ENCODE results near the gene ITGAX. TPM values are rescaled to one million over a fixed set of nuclear protein-coding genes. Genes with fewer than 3 reads are reported as not detected.

Gene ITGAX
- total RNA-seq, 1 donor from 2014 or later = 2.2 TPM

DNA sequence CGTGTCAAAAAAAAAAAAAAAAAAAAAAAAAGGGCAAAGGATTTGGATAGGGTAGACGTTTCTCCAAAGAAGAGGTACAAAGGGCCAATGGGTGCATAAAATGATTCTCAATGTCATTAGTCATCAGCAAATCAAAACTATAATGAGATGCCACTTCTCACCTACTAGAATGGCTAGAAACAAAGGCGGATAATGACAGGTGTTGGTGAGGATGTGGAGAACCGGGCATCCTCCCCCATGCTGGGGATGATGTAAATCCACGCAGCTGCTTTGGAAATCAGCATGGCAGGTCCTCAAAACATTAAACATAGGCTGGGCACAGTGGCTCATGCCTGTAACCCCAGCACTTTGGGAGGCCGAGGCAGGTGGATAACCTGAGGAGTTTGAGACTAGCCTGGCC lies 9.4 kb downstream of the ITGAX start:
- DNase-seq (ENCODE audit: missing footprints) (no peak), ATAC-seq (no peak)
- intact Hi-C loops (cut with DNase I) = no loop called here

DNA sequence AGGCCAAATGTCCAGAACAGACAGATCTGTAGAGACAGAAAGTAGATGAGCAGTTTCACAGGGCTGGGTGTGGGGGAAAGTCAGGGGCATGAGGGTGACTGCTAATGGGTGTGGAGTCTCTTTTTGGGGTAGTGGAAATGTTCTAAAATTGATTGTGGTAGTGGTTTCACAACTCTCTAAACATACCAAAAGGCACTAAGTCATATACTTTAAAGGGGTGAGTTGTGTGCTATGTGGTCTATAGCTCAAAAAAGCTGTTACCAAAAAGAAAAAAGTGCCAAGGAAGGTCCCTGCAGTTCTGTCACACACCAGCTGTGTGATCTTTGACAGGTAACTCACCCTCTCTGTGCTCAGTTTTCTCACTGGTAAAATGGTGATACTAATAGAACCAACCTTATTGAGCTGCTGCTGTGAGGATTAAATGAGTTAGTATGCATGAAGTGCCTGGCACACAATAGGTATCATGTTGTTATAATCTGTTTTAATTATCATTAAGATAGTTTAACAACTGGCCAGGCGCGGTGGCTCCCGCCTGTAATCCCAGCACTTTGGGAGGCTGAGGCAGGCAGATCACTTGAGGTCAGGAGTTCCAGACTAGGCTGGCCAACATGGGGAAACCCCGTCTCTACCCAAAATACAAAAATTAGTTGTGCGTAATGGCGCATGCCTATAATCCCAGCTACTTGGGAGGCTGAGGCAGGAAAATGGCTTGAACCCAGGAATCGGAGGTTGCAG lies 10.3 kb downstream of the ITGAX start:
- no peak for ATAC-seq
- intact Hi-C loops (cut with DNase I) = no loop called here

DNA sequence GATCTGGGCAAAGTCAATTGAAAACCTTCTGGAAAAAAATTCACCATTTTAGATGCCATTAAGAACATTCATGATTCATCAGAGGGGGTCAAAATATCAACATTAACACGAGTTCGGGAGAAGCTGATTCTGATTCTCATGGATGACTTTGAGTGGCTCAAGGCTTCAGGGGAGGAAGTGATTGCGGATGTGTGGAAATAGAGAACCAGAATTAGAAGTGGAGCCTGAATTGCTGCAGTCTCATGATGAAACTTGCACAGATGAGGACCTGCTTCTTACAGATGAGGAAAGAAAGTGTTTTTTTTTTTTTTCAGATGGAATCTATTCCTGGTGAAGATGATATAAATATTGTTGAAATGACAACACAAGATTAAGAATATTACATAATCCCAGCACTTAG lies 12.9 kb downstream of the ITGAX start:
- intact Hi-C loops (cut with DNase I) = no loop called here
- ATAC-seq = no peak
- no peak for DNase-seq (ENCODE audit: missing footprints)

More for the DNA sequence above, 10.3 kb downstream of the ITGAX start:
- DNase-seq (ENCODE audit: missing footprints) = peak; percentile 54

DNA sequence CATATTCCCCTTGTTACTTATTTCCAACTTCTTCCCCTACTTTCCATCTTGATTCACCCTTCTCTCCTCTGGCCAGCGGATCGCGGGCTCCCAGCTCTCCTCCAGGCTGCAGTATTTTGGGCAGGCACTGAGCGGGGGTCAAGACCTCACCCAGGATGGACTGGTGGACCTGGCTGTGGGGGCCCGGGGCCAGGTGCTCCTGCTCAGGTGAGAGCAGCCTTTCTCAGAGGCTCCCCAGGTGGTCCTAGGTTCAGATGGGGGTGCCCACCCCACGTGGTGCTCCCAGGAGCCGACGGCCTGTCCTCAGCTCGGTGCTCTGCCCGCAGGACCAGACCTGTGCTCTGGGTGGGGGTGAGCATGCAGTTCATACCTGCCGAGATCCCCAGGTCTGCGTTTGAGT lies 16.0 kb downstream of the ITGAX start:
- DNase-seq (ENCODE audit: missing footprints) (no peak), ATAC-seq (no peak)
- intact Hi-C loops (cut with DNase I) = no loop called here

DNA sequence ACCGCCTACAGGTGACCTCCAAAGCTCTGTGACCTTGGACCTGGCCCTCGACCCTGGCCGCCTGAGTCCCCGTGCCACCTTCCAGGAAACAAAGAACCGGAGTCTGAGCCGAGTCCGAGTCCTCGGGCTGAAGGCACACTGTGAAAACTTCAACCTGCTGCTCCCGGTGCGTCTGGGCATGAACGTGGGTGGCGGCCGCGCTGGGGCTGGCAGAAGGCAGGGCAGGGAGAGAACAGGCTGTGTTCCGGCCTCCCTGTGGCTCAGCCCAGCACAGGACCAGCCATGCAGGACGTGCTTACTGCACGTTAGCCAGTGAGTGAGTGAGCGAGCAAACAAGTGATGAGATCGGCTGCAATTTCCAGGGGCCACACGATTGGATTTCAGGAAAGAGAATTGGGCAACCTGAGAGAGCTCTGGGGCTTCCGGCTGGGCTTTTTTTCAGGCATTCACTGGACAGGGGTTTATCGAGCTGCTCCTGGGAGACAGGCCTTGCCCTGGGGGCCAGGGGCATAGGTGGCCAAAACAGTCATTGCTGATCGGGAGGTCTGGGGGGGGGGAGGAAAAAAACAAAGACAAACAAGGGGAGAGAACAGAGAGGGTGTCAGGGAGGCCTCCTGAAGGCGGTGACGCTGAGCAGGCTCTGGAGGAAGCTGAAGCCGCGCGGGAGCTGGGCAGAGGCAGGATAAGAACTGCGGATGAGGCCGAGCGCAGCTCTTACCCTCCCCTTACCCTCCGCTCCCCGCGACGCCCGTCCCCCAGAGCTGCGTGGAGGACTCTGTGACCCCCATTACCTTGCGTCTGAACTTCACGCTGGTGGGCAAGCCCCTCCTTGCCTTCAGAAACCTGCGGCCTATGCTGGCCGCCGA lies 16.9 kb downstream of the ITGAX start:
- no peak for DNase-seq (ENCODE audit: missing footprints)
- intact Hi-C loops (cut with DNase I) = no loop called here
- no peak for ATAC-seq

DNA sequence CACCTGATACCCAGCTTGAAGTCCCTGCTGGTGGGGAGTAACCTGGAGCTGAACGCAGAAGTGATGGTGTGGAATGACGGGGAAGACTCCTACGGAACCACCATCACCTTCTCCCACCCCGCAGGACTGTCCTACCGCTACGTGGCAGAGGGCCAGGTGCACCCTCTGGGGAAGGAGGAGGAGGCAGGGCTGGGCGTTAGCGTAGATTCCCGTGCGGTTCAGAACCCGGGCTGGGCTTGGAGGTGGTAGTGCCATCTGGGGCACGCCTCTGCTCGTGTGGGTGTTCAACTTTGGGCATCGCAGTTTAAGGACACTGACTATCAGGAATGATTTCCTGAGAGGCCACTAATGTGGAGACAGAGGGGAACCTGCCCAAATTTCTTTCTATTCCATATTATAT lies 18.3 kb downstream of the ITGAX start:
- DNase-seq (ENCODE audit: missing footprints) (no peak), ATAC-seq (no peak)
- intact Hi-C loops (cut with DNase I) = no loop called here

DNA sequence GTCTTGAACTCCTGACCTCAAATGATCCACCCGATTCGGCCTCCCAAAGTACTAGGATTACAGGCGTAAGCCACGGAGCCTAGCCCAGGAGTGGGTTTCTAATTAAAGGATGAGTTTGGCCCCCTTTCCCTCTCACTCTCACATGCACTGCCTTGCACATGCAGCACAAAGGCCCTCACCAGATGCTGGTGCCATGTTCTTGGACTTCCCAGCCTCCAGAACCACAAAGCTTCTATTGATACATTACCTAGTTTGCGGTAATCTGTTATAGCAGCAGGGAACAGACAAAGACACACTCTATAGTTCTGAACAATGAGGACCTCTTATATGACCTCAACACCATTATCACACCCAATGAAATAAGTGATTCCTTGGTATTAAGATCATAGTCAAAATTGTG lies 20.3 kb downstream of the ITGAX start:
- intact Hi-C loops (cut with DNase I) = no loop called here

DNA sequence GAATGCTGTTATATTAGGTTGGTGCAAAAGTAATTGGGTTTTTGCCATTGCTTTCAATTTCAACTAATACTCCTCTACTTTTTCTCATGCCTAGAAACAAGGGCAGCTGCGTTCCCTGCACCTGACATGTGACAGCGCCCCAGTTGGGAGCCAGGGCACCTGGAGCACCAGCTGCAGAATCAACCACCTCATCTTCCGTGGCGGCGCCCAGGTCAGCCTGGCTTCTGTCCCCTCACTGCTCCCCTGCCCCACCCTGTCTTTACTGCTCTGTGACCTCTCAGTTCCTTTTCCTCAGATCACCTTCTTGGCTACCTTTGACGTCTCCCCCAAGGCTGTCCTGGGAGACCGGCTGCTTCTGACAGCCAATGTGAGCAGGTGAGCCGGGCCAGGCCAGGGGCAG lies 21.7 kb downstream of the ITGAX start:
- DNase-seq (ENCODE audit: missing footprints) (no peak), ATAC-seq (no peak)
- intact Hi-C loops (cut with DNase I) = no loop called here

More for the DNA sequence above, 20.3 kb downstream of the ITGAX start:
- DNase-seq (ENCODE audit: missing footprints) (no peak), ATAC-seq (no peak)

DNA sequence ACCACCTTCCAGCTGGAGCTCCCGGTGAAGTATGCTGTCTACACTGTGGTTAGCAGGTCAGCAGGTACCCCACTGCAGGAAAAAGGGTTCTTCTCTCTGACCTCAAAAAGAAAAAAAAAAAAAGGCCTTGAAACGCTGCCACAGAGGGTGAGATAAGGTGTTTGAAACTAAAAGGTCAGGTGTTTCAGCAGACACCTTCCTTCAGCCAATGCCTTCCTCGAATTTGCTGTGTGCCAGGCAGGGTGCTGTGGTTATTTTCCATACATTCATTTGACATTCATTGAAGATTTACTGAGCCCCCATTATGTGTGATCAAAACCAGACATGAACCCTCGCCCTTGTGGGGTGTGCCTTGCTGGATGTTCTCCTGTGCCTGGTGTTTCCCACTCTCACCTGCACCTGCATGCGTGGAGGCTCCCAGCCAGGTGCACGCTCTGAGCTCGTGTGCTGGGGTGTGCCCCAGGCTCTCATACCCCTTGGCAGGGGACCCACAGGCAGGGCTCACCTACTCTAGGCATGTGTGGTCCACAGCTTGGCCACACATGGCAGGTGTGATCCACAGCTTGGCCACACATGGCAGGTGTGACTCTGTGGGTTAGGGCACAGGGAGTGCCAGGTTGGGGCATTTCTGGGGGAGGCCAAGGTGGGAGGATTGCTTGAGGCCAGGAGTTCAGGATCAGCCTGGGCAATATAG lies 22.4 kb downstream of the ITGAX start:
- intact Hi-C loops (cut with DNase I) = no loop called here
- DNase-seq (ENCODE audit: missing footprints) (no peak), ATAC-seq (no peak)

DNA sequence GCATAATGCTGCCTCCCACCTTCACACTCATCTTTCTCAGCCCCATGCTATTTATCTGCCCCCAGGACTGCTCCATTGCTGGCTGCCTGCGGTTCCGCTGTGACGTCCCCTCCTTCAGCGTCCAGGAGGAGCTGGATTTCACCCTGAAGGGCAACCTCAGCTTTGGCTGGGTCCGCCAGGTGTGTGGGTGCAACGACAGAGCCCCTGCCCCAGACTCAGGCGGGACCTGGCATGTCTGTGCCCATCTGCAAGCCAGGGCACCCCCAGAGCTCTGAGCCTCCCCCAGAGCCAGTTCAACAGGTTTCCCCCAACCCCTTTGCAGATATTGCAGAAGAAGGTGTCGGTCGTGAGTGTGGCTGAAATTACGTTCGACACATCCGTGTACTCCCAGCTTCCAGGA lies 25.2 kb downstream of the ITGAX start:
- no peak for ATAC-seq
- no peak for DNase-seq (ENCODE audit: missing footprints)
- intact Hi-C loops (cut with DNase I) = loop anchor here (5.0 kb wide), 1 partner anchor 393 kb away; the partner anchor contains the start of gene HSD3B7

DNA sequence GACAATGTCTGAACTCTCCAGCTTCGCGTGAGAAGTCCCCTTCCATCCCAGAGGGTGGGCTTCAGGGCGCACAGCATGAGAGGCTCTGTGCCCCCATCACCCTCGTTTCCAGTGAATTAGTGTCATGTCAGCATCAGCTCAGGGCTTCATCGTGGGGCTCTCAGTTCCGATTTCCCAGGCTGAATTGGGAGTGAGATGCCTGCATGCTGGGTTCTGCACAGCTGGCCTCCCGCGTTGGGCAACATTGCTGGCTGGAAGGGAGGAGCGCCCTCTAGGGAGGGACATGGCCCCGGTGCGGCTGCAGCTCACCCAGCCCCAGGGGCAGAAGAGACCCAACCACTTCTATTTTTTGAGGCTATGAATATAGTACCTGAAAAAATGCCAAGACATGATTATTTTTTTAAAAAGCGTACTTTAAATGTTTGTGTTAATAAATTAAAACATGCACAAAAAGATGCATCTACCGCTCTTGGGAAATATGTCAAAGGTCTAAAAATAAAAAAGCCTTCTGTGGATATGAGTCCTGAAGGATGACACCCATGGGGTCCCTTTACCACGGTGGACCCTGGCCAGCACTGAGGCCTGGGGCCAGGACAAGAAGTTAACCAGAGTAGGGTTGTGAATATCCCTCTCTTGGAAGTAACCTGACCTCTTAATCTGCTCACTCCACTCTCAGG lies 27.6 kb downstream of the ITGAX start:
- DNase-seq (ENCODE audit: missing footprints) = peak; percentile 90
- peak; percentile 86 for ATAC-seq
- intact Hi-C loops (cut with DNase I) = loop anchor here (5.0 kb wide), 1 partner anchor 395 kb away; the partner anchor contains the start of gene HSD3B7

DNA sequence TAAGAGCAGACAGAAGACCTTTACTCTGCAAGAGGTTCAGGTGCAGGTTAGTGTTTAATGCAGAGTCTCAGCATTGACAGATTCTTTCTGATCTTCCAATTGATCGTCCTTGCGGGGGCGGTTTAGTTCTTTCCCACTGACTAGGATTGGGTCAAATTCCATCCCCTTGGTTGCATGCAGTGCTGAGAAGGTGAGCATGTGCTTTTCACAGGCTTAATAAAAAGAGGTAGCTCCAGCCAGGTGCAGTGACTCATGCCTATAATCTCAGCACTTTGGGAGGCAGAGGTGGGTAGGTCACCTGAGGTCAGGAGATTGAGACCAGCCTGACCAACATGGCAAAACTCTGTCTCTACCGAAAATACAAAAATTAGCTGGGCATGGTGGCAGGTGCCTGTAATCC lies 30.7 kb downstream of the ITGAX start:
- intact Hi-C loops (cut with DNase I) = no loop called here
- DNase-seq (ENCODE audit: missing footprints) = no peak
- ATAC-seq = no peak

DNA sequence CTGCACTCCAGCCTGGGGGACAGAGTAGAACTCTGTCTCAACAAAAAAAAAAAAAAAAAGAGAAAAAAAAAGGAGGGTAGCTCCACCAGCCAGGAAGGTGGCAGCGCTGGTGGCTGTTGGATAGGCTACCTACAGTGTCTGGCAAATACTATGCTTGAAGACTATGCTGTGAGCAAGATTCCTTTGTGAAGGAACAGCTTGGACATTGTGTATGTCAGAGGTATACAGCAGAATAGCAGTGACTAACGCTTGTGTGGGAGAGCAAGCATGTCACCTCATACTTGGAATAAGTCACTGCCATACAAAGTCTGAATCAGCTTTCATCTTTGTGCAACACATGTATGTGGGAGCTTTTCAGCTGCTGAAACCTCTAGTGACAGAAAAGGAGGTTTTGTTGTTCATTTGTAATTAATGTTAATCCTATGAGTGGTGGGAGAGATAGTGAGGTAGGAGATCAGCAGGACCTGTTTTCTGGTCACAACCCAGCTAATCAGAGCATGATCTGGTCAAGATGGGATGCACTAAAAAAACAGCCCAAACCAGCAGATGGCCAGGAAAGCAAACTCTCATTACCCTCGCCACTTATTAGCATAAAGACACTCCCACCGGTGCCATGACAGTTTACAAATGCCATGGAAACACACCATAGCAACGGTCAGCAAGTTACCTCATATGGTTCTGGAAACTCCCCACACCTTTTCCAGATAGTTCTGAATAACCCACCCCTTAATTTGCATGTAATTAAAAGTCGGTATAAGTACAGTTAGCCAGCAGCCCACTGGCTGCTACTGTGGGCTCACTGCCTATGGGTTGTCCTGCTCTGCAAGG lies 31.4 kb downstream of the ITGAX start:
- ATAC-seq (no peak), DNase-seq (ENCODE audit: missing footprints) (no peak)
- intact Hi-C loops (cut with DNase I) = no loop called here

DNA sequence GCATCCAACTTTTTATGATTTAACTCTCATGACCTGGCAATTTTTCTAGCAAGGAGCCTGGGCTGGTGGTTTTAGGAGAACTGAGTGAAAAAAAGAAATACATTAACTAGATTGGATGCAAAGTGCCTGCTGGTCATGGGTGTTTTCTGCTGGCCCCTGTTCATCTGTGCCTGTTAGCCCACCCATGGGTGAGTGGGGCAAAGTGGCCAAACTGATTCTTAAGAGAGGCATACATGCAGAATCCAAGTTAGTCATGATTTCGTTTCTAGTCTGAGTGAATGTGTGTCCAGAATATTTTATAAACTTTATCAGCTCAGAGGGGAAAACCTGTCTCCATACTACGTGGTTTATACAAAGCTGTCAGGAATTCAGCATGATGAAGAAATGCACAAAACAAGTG lies 33.6 kb downstream of the ITGAX start:
- intact Hi-C loops (cut with DNase I) = no loop called here
- ATAC-seq (no peak), DNase-seq (ENCODE audit: missing footprints) (no peak)

DNA sequence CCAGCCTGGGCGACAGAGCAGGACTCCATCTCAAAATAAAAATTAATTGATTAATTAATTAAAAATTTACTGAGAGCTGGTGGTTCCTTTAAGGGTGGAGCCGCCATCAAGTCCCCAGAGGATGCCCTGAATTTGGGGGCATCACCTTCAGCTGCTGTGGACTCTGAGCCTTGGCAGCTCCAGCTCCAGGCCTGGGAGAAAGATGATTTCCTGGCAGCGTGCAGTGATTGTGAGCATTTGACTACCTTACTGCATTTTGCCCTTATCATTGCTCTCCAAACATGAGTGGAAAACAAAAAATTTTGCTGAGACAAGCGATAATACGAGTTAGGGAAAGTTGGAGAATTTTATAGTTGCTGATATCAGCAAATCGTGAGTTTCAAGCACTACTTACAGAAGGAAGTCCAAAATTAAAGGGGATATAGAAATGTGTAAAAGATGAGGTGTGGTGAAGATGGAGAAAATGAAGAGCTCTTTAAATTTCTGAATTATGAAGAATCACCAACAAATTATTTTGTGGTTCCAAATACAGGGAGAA lies 35.6 kb downstream of the ITGAX start:
- intact Hi-C loops (cut with DNase I) = no loop called here
- DNase-seq (ENCODE audit: missing footprints) (no peak), ATAC-seq (no peak)

DNA sequence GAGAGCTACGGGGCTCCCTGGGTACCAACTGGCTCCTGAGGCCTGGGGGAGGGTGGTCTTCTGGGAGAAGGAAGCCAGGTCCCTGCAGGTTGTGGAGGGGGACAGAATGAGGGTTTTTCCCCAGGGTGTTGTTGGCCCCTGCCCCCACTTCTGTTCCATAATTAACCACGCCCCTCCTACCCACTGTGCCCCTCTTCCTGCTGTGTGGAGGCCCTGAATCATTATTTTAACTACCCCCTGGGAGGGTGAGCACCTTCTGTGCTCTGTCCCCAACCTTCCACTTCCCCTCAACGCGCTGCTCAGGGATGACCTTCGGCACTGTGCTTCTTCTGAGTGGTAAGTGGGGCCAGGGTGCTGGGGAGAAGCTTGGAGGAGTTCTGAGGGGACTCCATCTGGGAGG lies 38.1 kb downstream of the ITGAX start, which contains the start of gene ITGAD:
Gene ITGAD (plus strand): TSS at position 280 of the 400 bp plus-strand sequence. CDS start 26 bp downstream, at position 306.
- DNase-seq (ENCODE audit: missing footprints) (no peak), ATAC-seq (no peak)
- intact Hi-C loops (cut with DNase I) = no loop called here

DNA sequence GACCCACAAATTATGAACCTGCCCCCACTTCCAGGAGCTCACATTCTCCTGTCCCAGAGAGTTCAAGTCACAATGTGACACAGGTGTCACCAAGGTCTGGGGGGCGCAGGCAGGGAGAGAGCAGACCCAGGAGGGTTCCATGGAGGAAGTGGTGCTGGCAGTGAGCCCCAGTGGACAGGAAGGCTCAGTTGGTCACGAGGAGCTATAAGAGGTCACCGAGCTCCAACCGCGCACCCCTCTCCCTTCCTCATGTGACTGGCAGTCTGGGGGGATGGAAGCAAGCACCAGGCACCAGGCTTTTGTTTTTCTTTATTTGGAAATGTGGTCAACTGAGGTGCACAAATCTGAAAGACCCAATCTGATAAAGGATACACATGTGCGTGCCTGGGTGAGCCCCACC lies 40.7 kb downstream of the ITGAX start:
- intact Hi-C loops (cut with DNase I) = no loop called here
- no peak for ATAC-seq
- DNase-seq (ENCODE audit: missing footprints) = no peak
